ENCODE results near the gene YEATS4. TPM values are rescaled to one million over a fixed set of nuclear protein-coding genes. Genes with fewer than 3 reads are reported as not detected.

The YEATS4 gene
- total RNA-seq, 1 experiment from 2014 or later, result 37.8 TPM

DNA sequence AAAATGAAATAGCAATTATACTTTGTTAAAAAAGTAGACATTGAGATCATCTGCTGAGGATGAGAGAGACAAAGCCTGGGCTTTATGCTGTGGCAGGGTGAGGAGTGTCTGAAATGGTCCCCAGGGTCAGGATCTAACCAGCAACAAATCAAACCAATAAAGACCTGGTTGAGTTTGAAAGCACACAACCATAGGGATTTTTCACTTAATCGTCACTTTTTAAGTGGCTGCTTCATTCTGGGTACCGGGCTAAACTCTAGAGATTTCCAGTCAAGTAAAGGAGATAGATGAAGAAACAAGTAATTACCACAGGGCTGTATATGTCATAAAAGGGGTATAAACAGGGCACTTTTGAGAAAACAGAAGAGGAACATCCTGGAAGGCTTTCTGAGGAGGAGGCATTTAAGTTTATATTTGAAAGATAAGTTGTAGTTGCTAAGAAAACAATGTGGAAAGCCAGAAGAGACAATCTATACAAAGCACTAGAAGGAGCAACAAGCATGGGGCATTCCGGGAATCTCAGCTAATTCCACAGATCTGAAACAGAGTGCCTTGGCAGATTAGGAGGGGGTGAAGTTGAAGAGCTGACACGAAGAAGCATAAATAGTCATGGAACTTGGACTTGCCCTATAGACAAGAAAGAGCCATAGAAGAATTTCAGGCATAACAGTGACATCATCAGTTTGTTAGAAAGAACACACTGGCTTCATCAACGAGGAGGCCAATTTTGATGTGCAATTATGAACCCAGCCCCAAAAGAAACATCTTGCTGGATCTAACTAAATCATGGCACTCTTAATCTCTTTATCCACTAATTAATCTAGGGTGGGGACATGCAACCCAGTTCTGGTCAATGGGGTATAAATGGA lies 63.7 kb downstream of the YEATS4 start:
- no peak for DNase-seq (ENCODE audit: low spot score)
- in situ Hi-C loops (cut with HindIII; ENCODE audit: low sequenced_read_pairs), result no loop called here

GRCh38 chr12:69425417-69425816 lies 65.9 kb downstream of the YEATS4 start:
- in situ Hi-C loops (cut with HindIII; ENCODE audit: low sequenced_read_pairs), result no loop called here
- DNase-seq (ENCODE audit: low spot score), result no peak

GRCh38 chr12:69428351-69429073 lies 69.0 kb downstream of the YEATS4 start:
- in situ Hi-C loops (cut with HindIII; ENCODE audit: low sequenced_read_pairs), result no loop called here
- no peak for DNase-seq (ENCODE audit: low spot score)

DNA sequence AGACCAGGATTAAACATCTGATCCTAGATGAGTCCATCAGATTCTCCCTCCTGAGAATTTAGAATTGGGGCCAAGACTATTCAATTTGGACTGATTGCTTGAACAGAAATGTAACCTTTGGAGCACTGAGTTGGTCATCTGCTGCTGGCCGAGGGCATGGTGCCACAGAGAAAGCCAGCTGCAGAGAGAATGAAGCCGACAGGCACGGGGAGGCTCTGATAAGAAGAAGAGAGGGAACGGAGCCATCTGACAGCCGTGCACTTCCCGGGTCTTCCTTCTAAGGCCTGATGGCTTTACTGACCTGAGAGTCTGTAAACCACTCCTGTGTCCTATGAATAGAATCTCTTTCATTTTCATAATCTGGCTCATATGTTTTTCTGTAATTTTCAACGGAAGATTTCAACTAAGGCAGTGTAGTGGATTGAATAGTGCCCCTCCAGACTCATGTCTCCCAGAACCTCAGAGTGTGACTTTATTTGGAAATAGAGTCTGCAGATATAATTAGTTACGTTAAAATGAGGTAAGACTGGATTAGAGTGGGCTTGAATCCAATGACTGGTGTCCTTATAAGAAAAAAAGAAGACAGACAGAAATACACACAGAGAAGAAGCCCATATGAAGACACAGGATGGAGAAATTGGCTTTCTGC lies 71.5 kb downstream of the YEATS4 start:
- in situ Hi-C loops (cut with HindIII; ENCODE audit: low sequenced_read_pairs), result no loop called here
- no peak for DNase-seq (ENCODE audit: low spot score)

DNA sequence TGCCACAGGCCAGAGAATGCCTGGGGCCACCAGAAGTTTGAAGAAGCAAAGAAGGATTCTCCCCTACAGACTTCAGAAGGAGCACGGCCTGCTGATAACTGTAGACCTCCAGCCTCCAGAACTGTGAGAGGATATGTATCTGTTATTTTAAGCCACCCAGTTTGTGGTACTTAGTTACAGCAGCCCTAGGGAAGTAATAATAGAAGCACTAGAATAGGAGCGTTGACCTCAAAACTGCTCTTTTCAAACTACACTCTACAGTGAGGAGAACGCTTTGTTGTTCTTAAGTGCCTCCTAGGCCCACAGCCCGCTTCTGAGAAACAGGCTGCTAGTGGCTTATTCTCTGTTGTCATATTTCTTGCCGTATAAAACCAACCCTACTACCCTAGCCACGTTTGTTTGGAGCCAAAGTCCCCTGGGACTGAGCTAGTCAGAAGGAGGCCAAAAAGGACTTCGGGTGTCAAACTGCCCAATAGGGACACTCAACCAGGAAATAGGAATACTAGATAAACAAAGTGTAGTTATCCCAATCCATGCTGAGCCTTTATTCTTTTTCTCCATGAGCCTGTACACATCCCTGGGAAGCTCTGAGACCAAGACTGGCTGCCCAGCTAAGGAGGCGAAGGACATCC lies 72.2 kb downstream of the YEATS4 start:
- DNase-seq (ENCODE audit: low spot score), result peak; percentile 3
- in situ Hi-C loops (cut with HindIII; ENCODE audit: low sequenced_read_pairs), result no loop called here

DNA sequence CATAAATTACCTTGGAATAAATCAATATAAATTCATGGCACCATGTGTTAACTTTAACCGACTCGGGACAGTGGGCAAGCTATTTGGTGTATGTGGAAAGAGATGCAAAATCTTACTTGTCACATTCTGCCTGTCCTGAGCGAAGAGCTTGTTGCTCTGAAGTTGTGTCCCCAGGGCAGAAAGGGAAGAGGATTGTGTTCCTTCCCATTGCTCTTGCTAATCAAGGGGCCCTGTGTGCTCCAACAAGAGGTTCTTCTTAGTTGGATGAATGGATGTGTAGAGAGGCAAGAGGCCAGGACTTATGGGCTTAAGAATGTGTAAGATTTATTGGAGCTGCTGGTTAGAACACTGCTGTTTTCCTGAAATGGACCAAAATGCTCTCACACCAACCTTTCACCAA lies 74.1 kb downstream of the YEATS4 start:
- DNase-seq (ENCODE audit: low spot score), result no peak
- in situ Hi-C loops (cut with HindIII; ENCODE audit: low sequenced_read_pairs), result no loop called here

GRCh38 chr12:69435644-69436043 lies 76.1 kb downstream of the YEATS4 start:
- DNase-seq (ENCODE audit: low spot score), result no peak
- in situ Hi-C loops (cut with HindIII; ENCODE audit: low sequenced_read_pairs), result no loop called here

DNA sequence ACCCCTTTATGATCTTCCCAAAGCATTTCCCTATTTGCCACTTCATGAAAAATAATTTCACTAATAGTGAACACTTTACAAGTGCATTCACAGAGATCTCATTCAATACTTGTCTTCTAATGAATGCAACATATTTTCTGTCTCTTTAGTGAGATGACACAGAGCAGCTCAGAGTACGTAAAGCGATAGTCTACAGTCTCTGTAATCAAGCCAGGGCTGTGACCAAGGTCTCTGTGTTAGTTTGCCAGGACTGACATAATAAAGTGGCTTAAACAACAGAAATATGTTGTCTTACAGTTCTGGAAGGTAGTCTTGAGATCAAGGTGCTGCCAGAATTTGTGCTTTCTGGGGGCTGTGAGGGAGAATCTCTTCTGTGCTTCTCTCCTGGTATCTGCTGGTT lies 77.5 kb downstream of the YEATS4 start:
- no peak for DNase-seq (ENCODE audit: low spot score)
- in situ Hi-C loops (cut with HindIII; ENCODE audit: low sequenced_read_pairs), result no loop called here

GRCh38 chr12:69438539-69438938 lies 79.0 kb downstream of the YEATS4 start:
- in situ Hi-C loops (cut with HindIII; ENCODE audit: low sequenced_read_pairs), result no loop called here
- DNase-seq (ENCODE audit: low spot score), result no peak

DNA sequence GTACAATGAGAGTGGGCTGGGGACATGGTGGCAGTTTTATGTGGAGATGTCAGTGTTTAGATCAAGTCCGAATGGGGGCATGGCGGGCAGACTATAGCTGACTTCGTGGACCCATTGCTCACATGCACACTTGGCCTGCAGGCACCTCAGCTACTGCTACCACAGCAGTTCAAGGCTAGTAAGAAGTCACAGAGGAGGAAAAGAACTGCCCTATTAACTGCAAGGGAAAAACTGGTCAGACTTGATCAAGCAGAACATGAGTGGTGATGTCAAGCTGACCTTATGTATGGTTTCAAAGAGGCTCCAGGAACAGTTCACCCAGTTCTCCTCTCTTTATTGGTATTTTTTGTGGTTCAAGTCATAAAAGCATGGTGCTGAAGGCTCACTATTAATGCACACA lies 80.5 kb downstream of the YEATS4 start:
- DNase-seq (ENCODE audit: low spot score), result no peak

More for the DNA sequence above, 80.5 kb downstream of the YEATS4 start:
- in situ Hi-C loops (cut with HindIII; ENCODE audit: low sequenced_read_pairs), result no loop called here

Other genes with a start within 250 kb of the YEATS4 start
- gene CPSF6, start 120.2 kb upstream of the YEATS4 start, total RNA-seq (2014; rRNA removed; shearing (Covaris generic)), result 78.6 and 94.0 TPM in 2 replicates
- not detected in 2 replicates for gene LYZ, start 11.4 kb upstream of the YEATS4 start, total RNA-seq (2014; rRNA removed; shearing (Covaris generic))
- 14.2 and 20.6 TPM in 2 replicates for gene FRS2, start 110.6 kb downstream of the YEATS4 start, total RNA-seq (2014; rRNA removed; shearing (Covaris generic))
- 363 and 440 TPM in 2 replicates for gene CCT2, start 225.7 kb downstream of the YEATS4 start, total RNA-seq (2014; rRNA removed; shearing (Covaris generic))